ENCODE data around the gene WDR45.

WDR45 gene

GRCh38 chrX:49073601-49074575 lies 5.8 kb downstream of the WDR45 start, which contains the start of gene PRAF2:
PRAF2 (minus strand) TSS chrX:49074002; CDS start chrX:49073987, 15 bp downstream.
- DNase-seq: peak; percentile 90

- DNase-seq: no peak
Observed at GRCh38 chrX:49072712-49073095, 7.0 kb downstream of the WDR45 start.

DNA sequence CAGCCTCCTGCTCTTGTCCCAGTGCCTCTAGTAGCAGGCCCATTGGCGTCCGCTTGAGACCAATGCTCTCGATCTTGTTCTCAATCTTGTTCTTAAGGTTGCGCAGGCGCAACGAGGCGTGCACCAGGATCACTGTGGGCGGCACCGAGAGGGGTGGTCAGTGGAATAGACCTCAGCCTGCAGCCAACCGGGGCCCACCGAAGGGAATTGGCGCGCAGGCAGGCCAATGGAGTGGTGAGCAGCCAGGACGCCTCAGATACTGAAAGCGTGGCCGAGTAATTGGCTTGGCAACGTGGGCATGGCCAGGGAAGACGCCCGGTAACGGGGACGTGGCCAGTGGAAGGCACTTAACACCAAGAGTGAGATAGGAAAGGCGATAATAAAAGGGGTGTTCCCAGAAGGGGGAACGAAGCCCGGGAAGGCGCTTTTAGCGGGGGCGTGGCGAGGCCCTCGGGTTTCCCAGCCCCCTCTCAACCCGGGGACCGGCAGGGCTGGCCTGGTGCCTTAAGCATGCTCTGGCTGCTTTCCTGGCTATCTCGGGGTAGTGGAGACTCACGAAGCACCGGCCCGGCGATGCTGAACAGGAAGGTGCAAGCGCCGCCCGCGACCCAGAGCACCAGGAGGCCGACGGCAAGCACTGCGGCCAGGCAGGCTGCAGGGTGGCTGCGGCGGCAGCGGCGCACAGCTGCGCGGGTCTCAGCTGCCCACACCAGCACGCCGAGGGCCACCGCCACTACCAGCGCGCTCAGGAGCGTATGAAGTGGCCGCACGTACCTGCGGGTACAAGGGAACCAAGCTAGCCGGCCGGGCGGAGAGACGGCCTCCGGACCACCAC lies 7.6 kb downstream of the WDR45 start:
- no peak for DNase-seq

DNA sequence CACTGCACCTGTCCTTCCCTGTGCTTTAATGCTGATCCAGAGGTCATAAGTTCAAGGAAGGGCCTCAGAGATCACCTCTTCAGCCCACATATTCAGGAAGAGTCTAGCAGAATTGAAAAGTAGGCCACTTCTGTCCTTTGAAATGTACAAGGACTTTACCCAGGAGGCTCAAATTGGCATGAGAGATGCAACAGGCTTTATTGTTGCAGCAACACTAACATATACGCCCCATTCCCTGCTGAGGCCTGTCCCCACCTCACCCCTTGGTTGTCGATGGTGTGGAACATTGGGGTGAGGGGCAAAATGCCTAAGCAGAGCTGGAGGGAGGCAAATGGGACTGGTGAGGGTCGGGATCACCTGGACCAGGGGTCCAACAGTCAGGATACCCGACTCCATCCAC lies 8.7 kb downstream of the WDR45 start:
- no peak for DNase-seq

- DNase-seq: no peak
Observed at GRCh38 chrX:49069038-49069437, 10.6 kb downstream of the WDR45 start.

DNA sequence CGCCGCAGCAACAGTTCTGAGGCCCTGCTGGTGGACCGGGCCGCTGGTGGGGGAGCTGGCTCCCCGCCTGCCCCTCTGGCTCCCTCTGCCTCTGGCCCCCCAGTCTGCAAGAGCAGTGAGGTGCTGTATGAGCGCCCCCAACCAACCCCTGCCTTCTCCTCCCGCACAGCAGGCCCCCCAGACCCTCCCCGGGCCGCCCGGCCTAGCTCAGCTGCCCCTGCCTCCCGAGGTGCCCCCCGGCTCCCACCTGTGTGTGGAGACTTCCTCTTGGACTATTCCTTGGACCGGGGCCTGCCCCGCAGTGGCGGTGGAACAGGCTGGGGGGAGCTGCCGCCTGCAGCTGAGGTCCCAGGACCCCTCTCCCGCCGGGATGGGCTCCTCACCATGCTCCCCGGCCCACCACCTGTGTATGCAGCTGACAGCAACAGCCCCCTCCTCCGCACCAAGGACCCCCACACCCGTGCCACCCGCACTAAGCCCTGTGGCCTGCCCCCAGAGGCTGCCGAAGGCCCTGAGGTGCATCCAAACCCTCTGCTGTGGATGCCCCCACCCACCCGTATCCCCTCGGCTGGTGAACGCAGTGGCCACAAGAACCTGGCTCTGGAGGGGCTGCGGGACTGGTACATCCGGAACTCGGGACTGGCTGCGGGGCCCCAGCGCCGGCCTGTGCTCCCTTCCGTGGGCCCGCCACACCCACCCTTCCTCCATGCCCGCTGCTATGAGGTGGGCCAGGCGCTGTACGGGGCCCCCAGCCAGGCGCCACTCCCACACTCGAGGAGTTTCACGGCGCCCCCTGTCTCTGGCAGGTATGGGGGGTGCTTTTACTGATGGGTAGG lies 12.2 kb downstream of the WDR45 start:
- DNase-seq: no peak

DNA sequence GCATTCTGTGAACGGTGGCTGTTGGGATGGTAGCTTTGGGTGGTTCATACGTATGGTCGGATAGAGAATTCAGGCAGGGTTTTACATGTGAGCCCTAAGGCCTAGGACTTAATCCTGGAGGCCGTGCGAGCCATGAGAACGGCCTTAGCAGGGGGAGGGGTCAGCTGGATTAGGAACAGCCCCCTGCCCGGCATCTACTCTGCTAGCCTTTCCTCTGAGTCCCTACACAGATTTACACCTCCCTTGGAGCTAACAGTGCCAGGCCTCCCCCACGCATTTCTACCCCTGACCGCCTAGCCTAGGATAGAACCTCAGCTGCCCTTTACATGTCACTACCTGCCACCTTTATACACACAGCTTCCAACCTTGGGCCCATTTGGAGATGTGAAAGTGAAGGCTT lies 13.0 kb downstream of the WDR45 start:
- DNase-seq: no peak

GRCh38 chrX:49066278-49066677 lies 13.4 kb downstream of the WDR45 start:
- no peak for DNase-seq

- no peak for DNase-seq
Observed at GRCh38 chrX:49064735-49065134, 15.0 kb downstream of the WDR45 start.

- no peak for DNase-seq
Observed at GRCh38 chrX:49064303-49064702, 15.4 kb downstream of the WDR45 start.

DNA sequence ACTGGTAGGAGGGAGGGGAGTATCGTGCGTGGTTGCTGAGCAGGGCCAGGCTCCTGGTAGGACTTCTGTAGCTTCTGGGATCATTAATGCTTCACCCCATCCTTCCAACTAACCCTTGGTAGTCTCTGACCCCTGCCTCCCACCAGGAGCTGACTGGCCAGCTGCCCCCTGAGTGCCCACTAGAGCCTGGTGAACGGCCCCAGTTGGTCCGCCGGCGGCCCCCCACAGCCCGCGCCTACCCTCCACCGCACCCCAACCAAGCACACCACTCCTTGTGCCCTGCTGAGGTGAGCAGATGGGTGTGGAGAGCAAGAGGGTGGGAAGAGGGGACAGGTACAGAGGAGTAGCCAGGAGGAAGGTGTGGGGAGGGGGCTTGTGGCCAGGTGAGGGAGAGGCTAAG lies 16.0 kb downstream of the WDR45 start:
- no peak for DNase-seq

- DNase-seq: no peak
Observed at GRCh38 chrX:49061916-49062315, 17.8 kb downstream of the WDR45 start.

GRCh38 chrX:49061490-49061889 lies 18.2 kb downstream of the WDR45 start:
- no peak for DNase-seq

DNA sequence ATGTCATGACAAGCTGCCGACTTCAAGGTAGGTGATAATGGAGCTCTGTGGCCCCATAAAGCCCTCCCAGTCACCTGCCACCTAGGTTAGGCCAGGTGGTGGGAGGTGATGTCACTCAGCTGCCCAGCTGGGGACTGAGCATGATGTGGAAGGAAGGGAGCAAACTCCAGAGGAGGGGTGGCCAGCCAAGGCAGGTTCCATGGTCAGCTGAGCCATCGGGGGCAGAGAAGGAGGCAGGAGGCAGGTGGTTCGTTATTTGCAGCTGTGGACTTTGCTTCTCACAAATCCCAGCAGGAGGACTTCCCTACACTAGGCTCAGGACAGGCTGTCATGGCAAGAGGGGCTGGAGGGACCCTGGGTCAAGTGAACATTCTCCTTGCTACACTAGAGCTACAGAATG lies 18.8 kb downstream of the WDR45 start:
- DNase-seq: no peak

GRCh38 chrX:49059681-49060085 lies 20.0 kb downstream of the WDR45 start:
- DNase-seq: no peak

- DNase-seq: no peak
Observed at GRCh38 chrX:49059201-49059600, 20.5 kb downstream of the WDR45 start.

DNA sequence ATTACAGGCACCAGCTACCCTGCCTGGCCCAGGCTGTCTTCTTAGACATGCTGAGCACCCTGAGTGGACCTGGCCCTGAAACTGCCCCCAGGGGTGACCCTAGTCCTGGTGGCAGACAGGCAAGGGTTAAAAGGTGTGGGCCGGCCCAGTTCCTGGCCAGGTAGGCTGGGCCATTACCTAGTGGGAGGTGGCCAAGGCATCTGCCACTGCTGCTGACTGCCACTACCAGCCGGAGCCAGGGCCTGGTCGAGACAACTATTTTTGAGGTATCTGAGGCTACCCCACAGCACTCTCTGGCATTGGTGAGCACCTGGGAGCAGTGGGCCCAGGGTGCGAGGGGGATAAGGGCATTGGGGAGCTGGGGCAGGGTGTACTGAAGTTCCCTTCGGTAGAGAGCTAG lies 20.9 kb downstream of the WDR45 start, which contains the start of gene CCDC120:
Gene CCDC120, plus strand, starts transcription at position 206 of the 400 bp plus-strand sequence. CDS start 3,043 bp downstream, outside the sequence.
- no peak for DNase-seq

DNA sequence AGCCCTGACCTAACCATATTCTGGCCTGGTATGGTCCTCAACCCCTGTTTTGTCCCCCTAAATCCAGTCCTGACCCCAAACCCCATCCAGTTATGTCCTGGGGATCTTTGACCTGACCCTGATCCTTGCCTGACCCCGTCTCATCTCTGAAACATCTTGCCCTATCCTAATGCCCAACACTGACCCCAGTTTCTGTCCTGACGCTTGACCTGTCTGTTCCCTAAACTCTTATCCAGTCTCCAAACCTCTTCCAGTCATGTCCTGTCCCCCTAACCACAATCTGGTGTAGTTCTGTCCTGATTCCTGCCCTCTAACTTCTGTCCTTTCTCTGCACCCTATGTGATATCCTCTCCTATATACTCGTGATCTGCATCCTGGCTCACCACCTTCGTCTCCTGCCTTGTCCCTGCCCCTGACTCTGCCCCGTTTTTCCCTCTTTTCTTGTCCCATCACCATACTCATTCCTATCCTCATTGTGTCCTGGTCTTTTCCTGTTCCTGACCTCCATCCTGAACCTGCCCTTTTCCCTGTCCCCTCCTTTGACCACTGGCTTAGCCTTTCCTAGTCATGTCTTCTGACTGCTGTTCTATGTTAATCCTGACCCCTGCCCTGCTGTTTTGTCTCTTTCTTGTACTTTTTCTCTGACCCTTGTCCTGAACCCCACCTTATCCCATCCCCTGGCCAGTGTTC lies 25.5 kb downstream of the WDR45 start:
- DNase-seq: no peak

DNA sequence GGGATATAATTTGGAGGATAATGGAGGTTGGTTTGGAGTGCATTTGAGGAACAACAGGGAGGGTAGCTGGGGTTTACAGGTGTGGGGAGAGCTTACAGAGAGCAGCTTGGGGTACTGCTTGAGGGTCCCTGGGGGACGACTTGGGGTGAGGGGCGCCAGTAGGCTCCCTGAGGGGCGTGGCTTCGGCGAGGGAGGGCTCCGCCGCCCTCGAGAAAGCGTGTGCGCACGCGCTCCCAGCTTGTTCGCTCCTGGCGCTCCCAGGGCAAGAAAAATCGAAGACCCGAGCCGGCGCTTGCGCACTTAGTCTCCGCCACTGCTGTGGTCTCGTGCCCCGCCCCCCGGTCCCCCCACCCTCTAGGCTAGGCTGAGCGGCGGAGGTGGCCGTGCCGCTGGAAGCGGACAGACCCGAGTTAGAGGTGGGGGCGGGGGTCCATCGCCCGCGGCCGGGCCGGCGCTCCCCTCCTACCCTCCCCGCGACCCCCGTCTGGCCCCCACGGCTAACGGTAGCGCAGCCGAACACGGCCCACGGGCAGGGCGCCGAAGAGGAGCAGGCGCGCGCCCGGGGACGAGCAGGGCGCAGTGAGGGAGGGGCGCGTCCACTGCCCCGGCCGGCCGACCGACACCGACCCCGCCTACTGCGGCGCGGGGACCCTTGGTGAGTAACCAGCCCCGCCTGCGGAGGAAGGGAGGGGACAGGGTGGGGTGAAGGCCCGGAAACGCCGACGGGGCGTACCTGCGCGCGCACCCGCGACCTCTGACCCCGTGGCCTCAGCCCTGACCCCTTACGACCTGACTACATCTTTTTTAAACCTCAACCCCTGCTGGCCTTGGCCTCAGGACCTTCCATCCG lies 26.2 kb downstream of the WDR45 start:
- DNase-seq: peak; percentile 79

GRCh38 chrX:49043987-49044281 lies 35.8 kb downstream of the WDR45 start:
- DNase-seq: no peak

Data from NCI-H1694 (cell line).